GM19043 (cell line): ENCODE results near the gene SORBS2.

Source experiments
- ATAC-seq: cut with Tn5 transposase; IDR thresholded peaks from one replicate; pipeline ENCODE4 v1.9.1; 2021; ENCODE audit warnings: low read depth; ENCODE audit not compliant: unreplicated experiment

Gene SORBS2

DNA sequence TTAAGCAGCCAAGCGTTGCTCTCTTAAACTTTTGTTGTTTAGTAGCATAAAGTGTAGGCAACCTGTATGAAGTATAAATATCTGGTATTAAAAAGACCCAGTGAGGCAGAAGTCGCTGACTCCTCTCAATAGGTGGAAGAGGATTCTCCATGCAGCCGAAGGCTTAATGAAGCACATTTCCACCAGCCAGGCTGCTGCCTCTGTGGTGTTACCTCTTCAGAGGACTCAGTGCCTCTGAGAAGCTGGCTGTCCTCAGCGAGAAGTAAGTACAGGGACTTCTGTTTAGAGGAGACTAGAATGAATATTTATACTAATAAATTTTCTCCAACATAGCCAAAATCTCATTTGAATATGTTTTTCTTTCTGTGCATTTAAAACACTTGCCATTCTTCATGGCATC, 6.0 kb downstream of the SORBS2 start:
- no peak for ATAC-seq

DNA sequence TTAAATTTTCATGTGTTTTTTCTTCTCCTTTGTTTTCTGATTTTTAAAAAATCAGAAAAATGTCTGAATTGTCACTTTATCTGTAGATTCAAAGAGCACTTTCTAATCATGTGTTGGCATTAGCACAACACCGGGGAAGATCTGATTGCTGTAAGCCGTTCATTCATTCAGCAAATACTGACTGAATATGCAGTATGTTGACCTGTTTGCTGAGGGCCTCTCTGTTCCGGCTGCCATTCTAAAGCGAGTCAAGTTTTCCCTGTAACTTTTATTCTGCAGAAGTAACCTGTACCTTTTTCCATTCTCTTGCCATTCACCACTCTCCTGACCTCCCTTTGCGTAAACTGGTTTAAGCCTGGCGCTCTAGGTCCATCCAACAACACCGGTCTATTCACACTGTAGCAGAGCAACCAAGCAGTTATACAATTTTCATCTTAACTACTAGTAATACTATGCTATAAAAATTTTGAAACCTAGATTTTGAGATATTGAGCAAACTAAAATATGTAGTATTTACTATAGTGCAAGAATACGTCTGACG, 6.7 kb downstream of the SORBS2 start:
- no peak for ATAC-seq

DNA sequence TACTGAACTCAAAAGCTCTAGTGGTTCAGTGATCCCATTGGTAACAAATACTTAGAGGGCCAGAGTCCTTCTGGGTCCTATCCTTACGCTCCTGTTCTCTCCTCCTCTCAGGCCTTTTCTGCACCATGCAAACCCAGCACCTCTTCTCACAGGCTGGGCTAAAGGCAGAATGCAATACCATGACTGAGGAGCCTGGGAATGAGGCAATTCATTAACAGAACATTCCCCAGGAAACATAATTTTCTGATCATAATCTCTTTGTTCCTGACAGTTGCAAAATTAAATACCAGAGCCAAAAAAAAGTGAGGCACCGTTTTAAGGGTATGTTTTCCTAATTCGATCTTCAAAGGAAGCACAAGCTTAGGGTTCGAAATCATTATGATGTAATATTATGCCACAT, 9.0 kb downstream of the SORBS2 start:
- ATAC-seq = no peak

DNA sequence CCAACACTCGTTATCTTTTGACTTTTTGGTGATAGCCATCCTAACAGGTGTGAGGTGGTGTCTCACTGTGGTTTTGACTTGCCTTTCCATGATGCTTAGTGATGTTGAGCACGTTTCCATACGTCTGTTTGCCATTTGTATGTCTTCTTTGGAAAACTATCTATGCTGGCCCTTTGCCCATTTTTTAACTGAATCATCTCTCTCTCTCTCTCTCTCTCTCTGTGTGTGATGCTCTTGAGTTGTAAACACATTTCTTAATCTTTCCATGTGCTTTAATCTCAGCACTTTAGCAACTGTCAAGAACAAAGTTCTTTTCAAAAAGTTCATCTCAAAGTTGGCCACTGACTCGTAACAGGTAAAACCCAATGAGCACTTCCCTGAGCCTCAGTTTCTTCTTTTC, 10.5 kb downstream of the SORBS2 start:
- no peak for ATAC-seq

DNA sequence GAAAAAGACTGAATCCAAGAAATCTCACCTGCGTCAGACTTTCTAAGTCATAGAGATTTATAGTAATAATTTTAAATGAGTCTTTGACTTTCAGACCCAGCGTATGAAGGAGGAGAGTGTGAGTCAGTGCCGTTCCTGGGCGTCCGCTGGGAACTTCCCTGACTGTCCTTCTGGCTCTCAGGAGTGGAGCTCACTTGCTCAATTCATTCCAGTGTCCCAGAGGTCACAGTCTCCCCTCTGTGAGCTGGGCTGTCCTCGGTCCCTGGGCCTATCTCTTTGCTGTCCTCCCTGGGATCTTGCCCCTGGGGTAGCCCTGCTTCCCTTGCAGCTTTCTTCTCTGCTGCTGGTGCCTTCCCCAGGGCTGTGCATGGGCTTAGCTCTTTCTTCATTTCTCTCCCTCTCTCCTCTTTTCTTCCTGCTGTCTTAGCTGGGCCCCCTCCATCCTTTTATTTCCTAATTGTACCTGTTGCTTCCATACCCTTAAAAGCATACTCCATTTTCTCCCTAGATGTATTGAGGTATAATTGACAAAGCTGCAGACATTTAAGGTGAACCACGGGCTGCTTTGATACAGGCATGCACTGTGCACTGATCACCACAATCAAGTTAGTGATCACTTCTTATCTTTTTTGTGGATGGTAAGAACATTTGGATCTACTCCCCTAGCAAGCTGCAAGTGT, 11.6 kb downstream of the SORBS2 start:
- ATAC-seq = no peak

DNA sequence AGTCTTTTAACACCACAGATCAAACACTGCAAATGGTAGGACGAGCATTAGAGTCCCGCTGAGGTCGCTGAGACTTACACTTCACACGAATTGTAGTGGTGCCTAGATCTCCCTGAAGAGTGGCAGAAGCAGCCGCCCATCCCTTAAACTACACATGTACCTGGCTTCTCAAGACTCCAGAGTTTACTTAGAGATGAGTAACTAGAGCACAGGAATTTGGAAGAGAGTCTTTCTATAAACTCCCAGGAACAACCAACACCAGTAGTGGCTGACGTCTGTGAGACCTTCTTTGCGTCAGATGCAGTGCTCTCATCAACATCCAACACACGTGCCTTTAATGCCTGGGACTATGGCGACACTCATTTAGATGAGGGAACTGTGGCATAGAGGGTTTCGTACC, 12.6 kb downstream of the SORBS2 start:
- ATAC-seq = no peak

DNA sequence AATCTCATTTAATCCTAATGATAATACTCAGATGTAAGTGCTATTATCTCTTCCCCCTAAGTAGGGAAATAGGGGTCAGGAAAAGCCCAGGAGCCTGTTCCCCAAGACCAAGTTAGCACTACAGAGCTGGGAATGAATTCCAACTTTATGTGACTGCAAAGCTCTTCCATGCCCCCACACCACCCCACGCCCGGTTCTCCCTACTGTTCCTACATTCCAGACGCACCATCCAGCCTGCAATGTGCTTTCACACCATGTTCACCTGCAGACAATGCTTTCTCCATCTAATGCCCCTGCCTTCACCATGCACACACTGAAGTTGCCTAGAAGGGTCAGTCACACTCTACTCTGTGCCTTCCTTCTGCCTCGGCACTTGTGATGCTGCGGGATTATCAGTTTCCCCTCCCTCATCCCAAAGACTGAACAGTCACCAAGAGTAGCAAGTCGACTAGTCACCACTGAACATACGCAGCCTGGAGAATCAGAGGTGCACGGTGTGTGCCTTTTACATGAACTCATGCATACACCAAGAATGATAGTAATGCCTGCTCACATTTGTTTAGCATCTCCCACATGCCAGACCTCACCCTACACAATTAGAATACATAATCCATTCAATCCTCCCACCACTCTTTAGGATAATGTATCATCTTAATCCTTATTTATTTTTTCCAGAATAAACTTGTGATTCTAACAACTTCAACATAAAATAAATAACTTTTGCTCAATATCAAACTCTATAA, 14.2 kb downstream of the SORBS2 start:
- no peak for ATAC-seq

DNA sequence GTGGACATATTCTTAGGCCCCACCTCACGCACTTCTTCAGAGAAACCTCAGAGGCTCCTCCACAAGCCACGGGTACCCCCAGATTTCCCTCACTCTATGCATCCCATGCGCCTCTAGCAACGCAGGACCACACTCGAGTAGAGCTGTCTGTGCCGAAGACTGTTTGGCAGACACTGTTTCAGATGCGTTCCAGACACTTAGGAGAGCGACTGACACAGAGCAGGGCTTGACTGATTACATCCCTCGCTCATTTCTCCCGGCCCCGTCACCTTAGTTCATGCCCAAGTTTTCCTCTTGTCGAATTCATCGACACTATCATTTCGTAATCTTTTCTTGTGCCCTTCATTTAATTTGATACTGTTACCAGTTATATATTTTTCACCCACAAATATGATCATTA, 15.0 kb downstream of the SORBS2 start:
- no peak for ATAC-seq

DNA sequence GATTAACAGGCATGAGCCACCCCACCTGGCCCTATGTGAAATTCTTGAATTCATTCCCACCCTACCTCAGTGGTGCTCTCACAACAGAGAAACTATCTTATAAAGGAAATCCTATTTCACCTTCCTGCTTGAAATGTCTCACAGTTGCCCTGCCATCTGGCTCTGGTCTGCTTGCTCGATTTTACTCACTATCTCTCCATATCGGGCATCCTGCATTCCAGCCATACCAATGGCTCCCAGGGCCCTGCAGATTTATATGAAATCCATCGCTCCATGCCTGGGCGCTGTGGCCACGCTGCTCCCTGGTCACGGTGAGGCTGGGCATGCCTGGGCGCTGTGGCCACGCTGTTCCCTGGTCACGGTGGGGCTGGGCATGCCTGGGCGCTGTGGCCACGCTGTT, 15.8 kb downstream of the SORBS2 start:
- ATAC-seq = no peak

DNA sequence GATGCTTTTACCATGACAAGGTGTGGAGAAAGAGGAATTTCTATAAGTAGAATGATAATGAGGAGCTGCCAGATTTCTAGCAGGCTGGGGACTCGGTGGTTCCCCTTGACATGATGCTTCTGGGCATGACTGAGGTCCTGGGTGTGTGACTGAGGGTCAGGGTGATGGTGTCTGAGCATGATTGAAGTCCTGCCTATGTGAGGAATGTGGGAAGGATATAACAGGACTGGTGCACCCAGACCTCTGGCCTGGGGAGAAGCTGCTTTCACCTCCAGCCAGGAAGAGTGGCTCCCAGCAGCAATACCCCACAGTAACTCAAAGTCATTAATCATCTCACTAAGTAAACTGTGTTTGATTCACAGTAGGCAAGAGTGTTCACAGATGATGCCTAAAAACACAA, 17.4 kb downstream of the SORBS2 start:
- no peak for ATAC-seq

DNA sequence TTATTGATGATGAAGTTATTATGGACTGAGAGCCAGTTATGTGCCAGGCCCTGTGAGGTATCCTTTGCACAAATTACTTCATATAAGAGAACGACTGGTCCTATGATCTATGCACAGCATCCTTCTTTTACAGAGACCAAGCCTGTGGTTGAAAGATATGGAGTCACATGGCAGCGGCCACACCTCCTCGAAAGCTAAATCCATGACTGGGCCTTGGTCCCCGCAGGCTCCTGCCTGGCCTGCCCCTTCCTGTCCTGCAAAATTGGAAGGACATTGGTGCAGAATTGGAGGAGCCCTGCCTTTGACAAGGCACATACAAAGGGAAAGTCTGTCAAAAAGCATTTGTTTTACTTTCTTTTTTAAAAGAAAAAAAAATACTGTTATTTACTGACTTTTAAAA, 18.3 kb downstream of the SORBS2 start:
- no peak for ATAC-seq

DNA sequence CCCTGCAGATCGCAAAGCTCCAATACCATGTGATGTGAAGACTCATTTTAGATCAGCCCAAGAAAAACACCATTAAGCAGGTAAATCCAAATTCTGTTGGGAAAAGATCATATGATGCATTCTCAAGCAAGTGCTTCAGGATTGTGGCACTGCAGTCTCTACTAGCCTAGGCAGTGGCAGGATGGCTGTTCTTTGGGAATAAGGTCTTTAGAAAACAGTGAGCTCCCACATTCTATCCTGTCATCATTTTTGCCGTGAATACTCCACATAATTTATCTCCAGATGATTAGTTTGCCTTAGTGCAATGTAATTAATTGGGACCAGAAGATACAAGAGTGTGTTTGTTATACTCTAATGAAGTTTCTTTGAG, 18.9 kb downstream of the SORBS2 start:
- no peak for ATAC-seq

DNA sequence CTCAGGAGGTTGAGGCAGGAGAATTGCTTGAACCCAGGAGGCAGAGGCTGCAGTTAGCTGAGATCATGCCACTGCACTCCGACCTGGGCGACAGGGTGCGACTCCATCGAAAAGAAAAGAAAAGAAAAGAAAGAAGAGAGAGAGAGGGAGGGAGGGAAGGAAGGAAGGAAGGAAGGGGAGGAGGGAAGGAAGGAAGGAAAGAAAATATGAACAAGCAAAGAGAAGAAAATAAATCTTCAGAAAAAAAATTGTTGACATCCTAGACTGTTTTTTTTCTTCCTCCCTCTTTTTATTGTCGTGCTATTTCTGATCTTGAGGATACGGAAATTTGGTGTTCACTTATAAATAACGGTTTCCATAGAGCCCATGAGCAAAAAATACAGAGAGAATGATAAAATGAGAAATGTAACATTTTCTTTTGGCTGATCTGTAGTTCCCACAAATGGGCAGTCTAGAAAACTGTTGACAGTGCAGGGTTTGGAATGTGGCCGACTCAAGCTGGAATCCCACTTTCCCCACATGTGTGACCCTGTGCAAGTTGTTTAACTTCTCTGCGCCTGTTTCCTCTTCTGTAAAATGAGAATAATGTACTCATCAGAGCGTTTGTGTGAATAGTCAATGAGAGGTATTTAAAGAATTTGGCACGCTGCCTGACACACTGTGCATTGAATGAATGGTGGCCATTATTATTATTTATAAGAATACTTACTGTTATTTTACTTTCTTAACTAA, 19.4 kb downstream of the SORBS2 start:
- no peak for ATAC-seq

DNA sequence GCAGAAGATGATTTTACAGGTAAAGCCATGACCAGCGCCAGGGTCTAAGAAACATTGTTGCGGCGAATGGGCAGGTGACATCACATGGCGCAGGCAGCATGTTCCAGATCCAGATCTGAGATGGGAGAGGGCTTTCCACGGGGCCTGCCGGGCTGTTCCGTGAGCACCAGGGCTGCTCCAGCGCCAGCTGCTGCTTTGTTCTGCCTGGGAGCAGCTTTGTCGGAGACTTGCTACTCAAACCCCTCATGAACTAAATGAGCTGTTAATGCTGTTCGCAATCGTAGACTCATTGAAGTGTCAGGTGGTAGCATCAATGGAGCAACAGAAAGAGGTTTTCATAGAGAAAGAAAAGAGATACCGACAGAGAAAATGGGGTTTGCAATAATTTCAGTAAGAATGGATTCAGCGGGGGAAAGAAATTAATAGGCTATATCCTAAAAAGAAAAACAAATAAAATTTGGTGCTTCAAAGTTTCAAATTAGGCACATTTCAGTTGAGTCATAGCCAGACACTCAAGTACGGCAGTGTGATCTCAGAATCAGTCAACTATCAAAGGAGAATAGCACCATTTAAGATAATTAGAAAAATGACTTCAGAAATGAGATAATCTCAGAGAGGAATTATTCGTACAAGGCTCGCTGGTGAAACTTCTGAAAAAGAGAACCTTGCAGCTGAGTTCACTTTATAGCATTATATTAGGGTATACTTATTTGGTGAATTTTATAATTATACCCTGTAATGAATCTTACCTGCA, 23.9 kb downstream of the SORBS2 start:
- no peak for ATAC-seq

DNA sequence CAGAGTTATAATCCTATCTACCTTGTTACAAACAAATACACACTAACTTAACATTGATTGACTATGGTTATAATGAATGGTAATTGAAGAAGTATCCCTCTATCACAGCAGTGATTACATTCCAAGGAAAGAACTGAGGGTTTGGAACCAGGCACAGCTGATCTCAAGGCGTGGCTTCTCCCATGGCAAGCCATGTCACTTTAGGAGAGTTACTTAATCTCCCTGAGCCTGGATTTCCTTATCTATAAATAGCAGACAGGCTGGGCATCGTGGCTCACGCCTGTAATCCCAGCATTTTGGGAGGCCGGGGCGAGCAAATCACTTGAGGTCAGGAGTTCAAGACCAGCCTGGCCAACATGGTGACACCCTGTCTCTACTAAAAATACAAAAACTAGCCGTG, 25.6 kb downstream of the SORBS2 start:
- ATAC-seq = no peak

DNA sequence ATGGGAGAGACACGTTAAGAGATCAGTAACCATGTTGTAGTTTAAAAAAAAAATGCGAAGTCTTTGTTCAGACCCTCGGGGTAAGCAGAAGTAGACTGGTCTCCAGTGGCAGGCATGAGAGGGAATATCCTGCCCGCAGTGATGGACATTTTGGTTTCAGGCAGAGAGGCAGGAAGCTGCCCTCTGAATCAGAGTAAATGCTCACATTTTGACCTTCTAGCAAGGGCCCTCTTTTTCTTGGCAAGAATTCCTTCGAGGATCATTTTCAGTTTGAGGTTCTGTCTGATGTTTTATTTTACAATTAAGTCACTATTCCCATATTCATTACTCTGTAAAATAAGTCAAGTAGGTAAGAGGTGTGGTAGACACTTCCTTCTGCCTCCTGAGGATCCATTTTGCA, 28.4 kb downstream of the SORBS2 start:
- ATAC-seq = no peak

DNA sequence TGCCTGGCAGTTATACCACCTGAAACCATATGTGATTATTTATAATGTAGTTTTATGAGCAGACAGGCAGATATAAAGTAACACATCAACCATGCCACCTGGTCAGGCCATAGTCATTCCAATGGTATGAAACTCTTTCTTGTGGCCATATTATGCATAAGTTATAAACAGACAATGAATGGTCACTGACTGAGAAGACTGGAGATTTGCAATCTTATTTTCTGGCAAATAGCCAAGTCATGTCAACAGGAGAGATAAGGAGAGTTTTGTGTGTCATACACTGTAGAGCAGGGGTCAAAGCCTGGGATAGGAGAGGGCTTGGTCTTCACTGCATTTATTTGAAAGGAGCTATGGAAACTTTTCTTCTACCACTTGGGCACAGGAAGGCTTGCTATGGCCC, 29.5 kb downstream of the SORBS2 start:
- ATAC-seq = no peak

DNA sequence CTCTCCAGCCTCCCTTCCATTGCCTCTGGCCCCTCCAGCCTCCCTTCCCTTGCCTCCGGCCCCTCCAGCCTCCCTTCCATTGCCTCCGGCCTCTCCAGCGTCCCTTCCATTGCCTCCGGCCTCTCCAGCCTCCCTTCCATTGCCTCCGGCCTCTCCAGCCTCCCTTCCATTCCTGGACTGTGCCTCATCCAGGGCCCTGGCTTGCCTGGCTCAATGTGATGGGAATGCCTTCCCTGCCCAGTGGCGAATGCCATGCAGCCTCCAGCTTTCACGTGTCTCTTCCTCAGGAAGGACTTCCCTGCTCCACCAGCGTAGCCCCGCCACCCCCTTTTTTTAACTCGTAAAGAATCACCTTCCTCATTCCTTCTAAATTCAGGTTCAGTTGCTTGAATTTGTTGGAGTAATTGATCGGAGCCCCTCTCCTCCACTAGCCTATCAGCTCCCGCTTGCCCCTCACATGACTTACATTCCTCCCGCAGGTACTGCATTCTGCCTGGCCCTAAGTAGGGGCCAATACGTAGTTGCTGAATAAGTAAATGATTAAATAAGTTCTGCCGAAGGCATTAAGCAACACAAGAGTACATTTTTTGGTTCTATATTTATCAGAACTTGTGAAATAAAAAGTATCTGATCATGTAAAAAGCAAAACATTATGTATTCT, 30.3 kb downstream of the SORBS2 start:
- ATAC-seq = no peak

DNA sequence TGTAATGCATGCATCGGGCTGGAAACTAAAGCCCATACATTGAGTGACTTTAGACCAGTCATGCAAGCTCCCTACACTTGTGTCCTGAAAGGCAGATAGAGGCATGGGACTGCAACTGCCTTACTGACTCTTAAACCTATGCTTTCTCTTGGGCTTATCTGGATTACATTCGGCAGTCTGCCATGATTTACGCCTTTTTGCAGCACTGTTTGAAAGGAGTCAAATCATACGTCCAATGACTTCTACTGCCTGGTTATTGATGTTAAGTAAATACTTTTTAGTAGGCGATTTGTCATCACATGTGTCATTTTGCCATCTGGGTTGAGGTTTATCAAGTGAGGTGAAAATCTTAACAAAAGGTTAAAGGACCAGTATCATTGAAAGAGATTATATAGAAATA, 31.5 kb downstream of the SORBS2 start:
- no peak for ATAC-seq

DNA sequence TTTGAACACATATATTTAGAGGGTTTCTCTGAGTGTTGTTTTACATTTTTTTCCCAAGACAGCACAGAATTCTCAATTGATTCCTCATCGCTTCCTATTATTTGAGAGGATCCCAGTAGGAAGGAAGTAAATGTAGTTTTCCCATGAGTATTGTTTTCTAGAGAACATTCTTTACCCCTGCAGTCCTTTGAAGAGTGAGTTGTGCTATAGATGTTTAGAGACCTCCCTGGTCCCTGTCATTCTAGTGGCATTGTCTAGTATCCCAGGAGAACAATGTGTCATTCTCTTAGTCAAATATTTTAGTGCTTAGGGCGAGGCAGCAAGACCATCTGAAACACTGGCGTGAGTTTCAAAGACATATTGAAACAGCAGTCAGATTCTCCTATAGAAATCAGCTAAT, 32.5 kb downstream of the SORBS2 start:
- no peak for ATAC-seq
